HG03097 (cell line): ENCODE measurements around the gene ANKFN1.

Experiments used
- ATAC-seq: cut with Tn5 transposase; IDR thresholded peaks from one replicate; pipeline ENCODE4 v1.9.1; 2021; ENCODE audit not compliant: unreplicated experiment, low FRiP score

The ANKFN1 gene

DNA sequence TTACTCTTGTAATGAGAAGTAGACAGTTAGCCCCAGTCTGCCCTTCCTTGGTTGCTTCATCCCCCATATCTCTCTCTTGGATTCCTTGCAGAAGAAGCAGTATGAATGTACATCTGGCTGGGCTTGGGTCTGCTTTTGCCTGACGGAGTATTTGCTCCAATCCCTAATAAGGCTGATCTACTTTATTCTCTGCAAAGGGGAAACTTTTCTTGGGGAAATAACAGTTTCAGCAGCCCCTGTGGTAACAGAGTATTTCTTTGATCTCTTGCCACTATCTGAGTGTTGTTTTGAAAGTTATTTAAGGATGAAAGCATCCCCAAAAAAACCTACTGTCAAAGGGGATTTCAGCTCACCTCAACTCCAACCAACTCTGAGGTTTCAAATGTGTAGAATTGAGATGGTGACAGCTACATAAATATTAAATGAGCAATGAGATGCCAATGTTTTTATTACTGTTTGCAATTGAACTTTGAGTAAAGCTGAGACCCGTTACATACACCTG lies 271.3 kb downstream of the ANKFN1 start:
- no peak for ATAC-seq

DNA sequence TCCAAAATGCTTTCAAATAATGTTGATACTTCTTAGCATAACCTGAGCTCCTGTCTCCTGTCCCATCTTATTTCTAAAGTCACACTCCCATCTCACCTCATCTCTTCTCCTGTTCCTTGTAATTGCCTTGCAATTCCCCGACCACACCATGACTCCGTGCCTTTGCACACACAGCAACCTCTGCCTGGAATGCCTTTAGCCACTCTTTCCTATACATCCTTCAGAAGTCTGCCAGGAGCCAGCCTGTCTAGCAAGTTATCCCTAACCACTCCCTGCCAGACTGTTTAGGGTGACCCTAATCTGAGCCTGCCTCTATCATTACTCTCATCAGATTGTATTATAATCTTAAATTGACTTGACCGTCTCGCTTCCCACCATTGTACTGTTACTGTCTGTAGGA lies 272.2 kb downstream of the ANKFN1 start:
- no peak for ATAC-seq

GRCh38 chr17:56426901-56427300 lies 273.6 kb downstream of the ANKFN1 start:
- ATAC-seq: no peak

DNA sequence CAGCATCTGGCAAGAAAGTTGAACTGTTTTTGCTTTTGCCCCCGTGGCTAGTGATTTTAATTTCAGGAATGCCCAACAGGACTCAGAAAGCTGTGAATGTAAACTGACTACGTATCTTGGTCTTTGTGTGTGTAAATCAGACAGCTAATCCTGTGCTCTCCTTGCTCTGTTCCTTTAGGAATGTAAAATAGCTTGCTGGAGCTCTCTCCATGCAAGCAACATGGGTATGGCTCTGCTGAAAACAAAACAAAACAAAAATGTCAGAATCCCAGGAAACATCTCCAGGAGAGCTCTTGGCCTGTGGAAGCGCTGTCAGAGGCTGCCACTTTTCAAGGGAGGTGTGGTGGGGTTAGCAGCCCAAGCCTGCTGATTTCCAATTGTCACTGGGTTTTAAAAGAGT lies 278.5 kb downstream of the ANKFN1 start:
- no peak for ATAC-seq

GRCh38 chr17:56432443-56432842 lies 279.2 kb downstream of the ANKFN1 start:
- no peak for ATAC-seq

- ATAC-seq: no peak
These were observed 281.3 kb downstream of the ANKFN1 start for GRCh38 chr17:56434610-56435009.

- ATAC-seq: no peak
These were observed 282.9 kb downstream of the ANKFN1 start for GRCh38 chr17:56436142-56436541.

DNA sequence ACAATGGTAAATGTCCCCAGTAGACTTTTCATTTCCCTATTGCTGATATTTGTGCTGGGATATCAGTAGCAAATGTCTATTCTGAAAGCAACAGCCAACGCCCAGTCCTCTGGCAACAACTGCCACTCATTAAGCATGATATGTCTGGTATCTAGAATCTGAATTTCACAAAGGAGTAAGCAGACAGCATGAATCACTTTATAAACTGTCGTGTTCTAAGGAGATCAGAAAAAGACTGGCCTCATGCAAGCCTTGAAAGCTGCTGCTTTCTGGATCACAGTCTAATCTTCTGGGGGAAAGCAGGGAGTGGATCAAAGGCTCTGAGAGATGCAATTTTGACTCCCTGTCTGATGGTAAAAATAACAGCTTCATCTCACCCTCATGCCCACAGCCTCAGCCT lies 287.1 kb downstream of the ANKFN1 start:
- no peak for ATAC-seq

DNA sequence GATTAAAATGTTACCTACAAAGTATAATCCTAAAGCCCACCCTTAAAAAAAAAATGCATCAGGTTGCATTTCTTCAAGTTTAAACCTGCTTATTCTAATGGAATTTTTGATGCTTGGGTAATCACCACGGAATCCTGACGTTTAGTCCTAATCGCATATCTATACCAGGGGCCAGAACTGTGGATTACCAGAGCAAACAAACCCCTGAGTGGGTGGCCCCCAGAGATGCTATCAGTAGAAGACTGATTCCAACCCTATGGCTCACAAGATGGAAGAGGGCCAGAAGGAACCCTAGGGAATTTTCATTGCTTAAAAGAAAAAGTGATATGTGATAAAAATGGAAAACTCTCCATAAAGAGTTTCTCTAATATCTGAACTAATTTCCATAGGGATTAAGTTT lies 288.0 kb downstream of the ANKFN1 start:
- ATAC-seq: no peak

GRCh38 chr17:56445692-56446411 lies 292.6 kb downstream of the ANKFN1 start:
- ATAC-seq: no peak

- ATAC-seq: no peak
These were observed 293.9 kb downstream of the ANKFN1 start for GRCh38 chr17:56447171-56447570.

DNA sequence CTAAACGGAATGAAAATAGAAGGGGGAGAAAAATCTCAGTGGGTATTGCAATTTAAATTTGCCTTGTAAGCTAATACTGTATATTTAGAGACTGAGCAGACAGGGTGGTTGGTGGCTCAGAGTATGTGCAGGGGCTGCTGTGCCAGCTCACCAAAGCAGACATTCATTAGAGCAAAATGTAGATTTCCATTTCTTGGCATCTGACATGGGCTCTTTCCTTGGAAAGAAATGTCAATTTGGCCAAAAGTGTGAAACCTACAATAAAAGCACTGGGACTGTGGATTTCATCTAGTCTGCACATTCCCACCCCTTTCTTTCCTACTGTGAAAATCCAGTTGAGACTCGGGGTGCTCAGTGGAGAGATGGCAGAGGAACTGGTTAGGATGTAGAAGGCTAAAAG lies 295.1 kb downstream of the ANKFN1 start:
- no peak for ATAC-seq

GRCh38 chr17:56449176-56449575 lies 295.9 kb downstream of the ANKFN1 start:
- no peak for ATAC-seq

- no peak for ATAC-seq
These were observed 298.4 kb downstream of the ANKFN1 start for GRCh38 chr17:56451629-56452028.

- no peak for ATAC-seq
These were observed 299.2 kb downstream of the ANKFN1 start for GRCh38 chr17:56452461-56452860.

GRCh38 chr17:56457501-56457900 lies 304.2 kb downstream of the ANKFN1 start:
- no peak for ATAC-seq

GRCh38 chr17:56465886-56466285 lies 312.6 kb downstream of the ANKFN1 start:
- no peak for ATAC-seq

DNA sequence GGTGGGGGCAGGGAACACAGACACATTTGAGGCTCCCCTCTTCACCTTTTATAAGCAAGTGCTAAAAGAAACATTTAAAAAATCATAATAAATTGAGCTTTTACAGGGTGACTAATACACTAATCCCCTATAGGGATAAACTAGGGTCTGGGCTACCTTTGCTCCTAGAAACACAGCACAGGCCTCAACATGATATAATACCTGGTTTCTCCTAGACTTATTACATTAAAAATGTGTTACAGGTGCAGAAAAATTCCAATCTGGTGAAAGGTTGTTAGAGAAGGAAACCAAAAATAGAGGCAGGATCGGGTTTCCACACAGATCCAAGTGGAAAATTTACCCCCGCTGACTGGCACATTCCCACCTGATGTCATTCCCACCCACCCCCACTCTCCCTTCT lies 315.6 kb downstream of the ANKFN1 start:
- ATAC-seq: no peak

GRCh38 chr17:56471696-56472095 lies 318.4 kb downstream of the ANKFN1 start:
- no peak for ATAC-seq

DNA sequence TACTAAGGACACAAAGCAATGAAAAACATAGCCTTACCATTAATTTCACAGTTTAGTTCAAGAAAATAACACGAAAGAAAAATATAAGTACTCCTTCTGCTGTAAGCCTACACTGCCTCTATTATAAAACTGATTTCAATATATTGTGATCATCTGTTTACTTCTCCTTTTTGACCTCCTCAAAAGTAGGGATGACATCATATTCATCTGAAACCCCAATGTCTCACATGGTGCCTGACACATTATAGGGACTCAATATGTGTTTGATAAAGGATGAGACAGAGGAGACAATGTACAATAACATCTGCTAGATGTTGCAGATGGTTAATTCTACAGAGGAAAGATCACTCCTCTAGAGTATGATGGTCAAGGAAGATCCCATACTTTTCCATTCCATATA lies 321.8 kb downstream of the ANKFN1 start:
- ATAC-seq: no peak

DNA sequence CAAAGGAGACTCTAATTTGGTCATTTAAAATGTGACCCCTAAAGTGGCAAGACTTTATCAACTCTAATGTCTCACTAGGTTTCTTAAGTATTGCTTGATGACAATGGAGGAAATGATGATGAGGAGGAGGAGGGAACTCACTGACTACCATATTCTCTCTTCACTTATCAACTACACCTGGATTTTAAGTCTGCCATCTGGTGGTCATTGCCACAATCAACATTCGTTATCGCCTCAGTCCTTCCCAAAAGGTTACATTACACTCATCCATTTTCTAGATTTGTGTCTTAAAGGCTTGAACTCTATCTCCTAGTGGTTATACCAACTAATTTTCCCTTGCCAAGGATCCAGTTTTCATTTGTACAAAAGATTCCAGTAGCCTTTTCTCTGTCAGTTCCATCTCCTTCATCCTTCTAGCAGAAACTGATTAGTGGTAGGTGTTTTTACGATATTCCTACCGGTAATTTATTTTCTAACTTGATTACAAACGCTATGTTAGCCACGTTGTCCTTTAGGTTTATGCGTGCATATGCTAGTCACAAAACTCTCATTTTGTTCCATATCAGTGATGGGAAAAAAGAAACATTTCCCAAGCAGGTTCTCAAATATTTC lies 325.7 kb downstream of the ANKFN1 start:
- ATAC-seq: no peak

GRCh38 chr17:56480501-56480900 lies 327.2 kb downstream of the ANKFN1 start:
- ATAC-seq: no peak
